Neural cell (in vitro differentiated cells): Measurements from ENCODE around the gene UNC5C.

Experiments
- CTCF ChIP-seq: fragments of 450-650 bp; IDR thresholded peaks from 2 replicates; pipeline ENCODE4 v1.5.1; 2014; ENCODE audit warnings: antibody characterized with exemption, mild to moderate bottlenecking, moderate library complexity; ENCODE audit not compliant: poor library complexity, severe bottlenecking
- EP300 ChIP-seq: fragments of 450-650 bp; conservative IDR thresholded peaks from 2 replicates; pipeline ENCODE4 v1.6.1; 2014; ENCODE audit warnings: antibody characterized with exemption, mild to moderate bottlenecking, moderate library complexity; ENCODE audit not compliant: poor library complexity, severe bottlenecking
- EZH2 ChIP-seq: fragments of 200-600, 300-800 bp; shearing (Covaris generic), sonication (generic); IDR thresholded peaks from 2 replicates; pipeline ENCODE4 v1.6.1; 2014; ENCODE audit warnings: antibody characterized with exemption, low read length, borderline replicate concordance, mild to moderate bottlenecking; ENCODE audit not compliant: insufficient read depth, poor library complexity, severe bottlenecking
- MXI1 ChIP-seq: fragments of 450-650 bp; conservative IDR thresholded peaks from 2 replicates; pipeline ENCODE4 v1.6.1; 2014; ENCODE audit warnings: antibody characterized with exemption, mild to moderate bottlenecking; ENCODE audit not compliant: poor library complexity, severe bottlenecking
- RAD21 ChIP-seq: fragments of 450-650 bp; conservative IDR thresholded peaks from 2 replicates; pipeline ENCODE4 v1.6.1; 2014; ENCODE audit warnings: antibody characterized with exemption, mild to moderate bottlenecking, moderate library complexity
- SMC3 ChIP-seq: fragments of 450-650 bp; conservative IDR thresholded peaks from 2 replicates; pipeline ENCODE4 v1.6.1; 2014; ENCODE audit warnings: antibody characterized with exemption, mild to moderate bottlenecking, moderate library complexity; ENCODE audit not compliant: poor library complexity

GRCh38 chr4:95159384-95159783 is 389.4 kb downstream of the UNC5C start:
- TF ChIP-seq CTCF (no peak), EZH2 (no peak), EP300 (no peak), RAD21 (no peak), MXI1 (no peak), SMC3 (no peak)
